OCI-LY7 (cell line): ENCODE data around the gene CTCF.

ENCODE experiments used
- CTCF ChIP-seq: fragments of 200-600 bp; sonication (generic); conservative IDR thresholded peaks from 2 replicates; pipeline ENCODE4 v1.5.1; 2014; ENCODE audit warnings: mild to moderate bottlenecking, antibody characterized with exemption, low read length, moderate library complexity, mixed read lengths
- EZH2phosphoT487 ChIP-seq: fragments of 200-600 bp; sonication (generic); IDR thresholded peaks from 2 replicates; pipeline ENCODE4 v1.6.1; 2018; ENCODE audit warnings: low read depth, borderline replicate concordance, mild to moderate bottlenecking, mixed run types, antibody characterized with exemption, low read length, moderate library complexity, mixed read lengths

GRCh38 chr16:67676939-67677338, 114.6 kb downstream of the CTCF start:
- no peak for TF ChIP-seq CTCF
- no peak for TF ChIP-seq EZH2phosphoT487
